ENCODE measurements around the gene RPGRIP1L.

GRCh38 chr16:53605356-53605755 lies 98.3 kb downstream of the RPGRIP1L start:
- TF ChIP-seq CTCF (IDR thresholded peaks at IDR 0.05 in 4 of 5, conservative IDR thresholded peaks at IDR 0.05 in 1 of 5) (no peak), POLR2A (IDR thresholded peaks at IDR 0.05) (no peak)

Data from gastrocnemius medialis (tissue), 4 donors.